ENCODE results near the gene KIF16B. TPM values are rescaled to one million over a fixed set of nuclear protein-coding genes. Genes with fewer than 3 reads are reported as not detected.

Gene KIF16B
- total and polyA plus RNA-seq, 2 of the 8 experiments (the other 6 are each of a cell fraction or from before 2014, with no cell fraction given): 3.0 to 9.2 TPM

DNA sequence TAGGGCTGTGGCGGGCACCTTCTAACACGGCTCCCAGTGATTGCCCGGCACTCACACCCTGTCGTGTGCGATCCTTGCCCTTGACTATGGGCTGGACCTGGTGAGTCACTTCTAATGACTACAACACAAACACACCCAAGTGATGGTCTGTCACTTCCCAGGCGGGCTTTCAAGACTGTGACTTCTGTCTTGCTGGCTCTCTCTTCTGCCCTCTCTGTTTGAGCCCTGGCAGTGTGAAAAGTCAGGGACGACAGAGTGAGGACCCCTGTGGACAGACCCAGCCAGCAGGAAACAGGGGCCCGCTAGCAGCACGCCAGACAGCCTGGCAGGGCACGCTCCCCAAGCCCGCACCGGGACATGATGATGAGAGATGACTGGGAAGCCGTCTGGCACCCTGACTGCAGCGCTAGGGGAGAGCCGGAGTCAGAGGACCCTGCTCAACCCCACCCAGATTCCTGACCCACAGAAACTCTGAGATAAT is 43.0 kb downstream of the KIF16B start:
- no peak overlapping the region for H3K4me2 ChIP-seq (ENCODE audit: insufficient read depth in 1 of 2, low read depth in 2 of 2, low read length in 2 of 2)
- H2BK12ac ChIP-seq (ENCODE audit: low read depth, low read length): no peak overlapping the region
- H4K5ac ChIP-seq (ENCODE audit: insufficient read length, low read depth, low read length): no peak overlapping the region
- no peak overlapping the region for H2AK5ac ChIP-seq (ENCODE audit: low read depth, low read length)
- H3K18ac ChIP-seq (ENCODE audit: extremely low read depth, low read length): no peak overlapping the region; the same call in 1 of the 2 replicates
- H3K79me1 ChIP-seq (ENCODE audit: low read depth, low read length): no peaks in the 10 kb centered on the region
- H3K23me2 ChIP-seq (ENCODE audit: low read depth, low read length): no peaks in the 10 kb centered on the region
- H3K36me3 ChIP-seq (ENCODE audit: control insufficient read depth in 2 of 4, insufficient read depth in 4 of 4, low read length in 3 of 4): no peaks in the 10 kb centered on the region
- H3K4me1 ChIP-seq (replicated peaks in 1 of 4; ENCODE audit: control insufficient read depth in 3 of 4, insufficient read depth in 4 of 4, low read length in 3 of 4): peaks cover 0 to 10% (median 2%) of the 10 kb centered on the region in 4 experiments; a peak in 3 of 7 replicates
- no peak overlapping the region for H2BK120ac ChIP-seq (replicated peaks; ENCODE audit: low read depth, low read length)
- WGBS, 2 experiments (ENCODE audit: extremely low coverage in 1 of 2, insufficient coverage in 1 of 2, insufficient read length in 1 of 2, insufficient replicate concordance in 2 of 2, low coverage in 1 of 2, low lambda C conversion rate in 2 of 2, missing lambda C conversion rate in 1 of 2): 90% methylated on average over 15 of the region's 15 CpGs; no CpG with 5 or more reads in 1 of the 2 experiments
- H3K27me3 ChIP-seq (replicated peaks in 1 of 4; ENCODE audit: control insufficient read depth in 3 of 4, extremely low read depth in 1 of 4, insufficient read depth in 3 of 4, low read length in 3 of 4): no peaks in the 10 kb centered on the region
- peaks cover 0 to 2% of the 10 kb centered on the region in 2 experiments; a peak in 1 of 4 replicates for H3K79me2 ChIP-seq (ENCODE audit: control insufficient read depth in 1 of 2, insufficient read depth in 2 of 2, low read length in 2 of 2)
- H4K8ac ChIP-seq (ENCODE audit: extremely low read depth, insufficient read depth, low read length): 0 out of 2 replicates have a peak overlapping the region, but pooled peaks have one; percentile 12
- H3K4me3 ChIP-seq (ENCODE audit: extremely low read depth in 1 of 4, insufficient read depth in 2 of 4, low read depth in 3 of 4, low read length in 4 of 4): no peak overlapping the region
- no peaks in the 10 kb centered on the region for H3K9me3 ChIP-seq (ENCODE audit: insufficient read depth in 2 of 2, low read depth in 1 of 2, low read length in 1 of 2)
- no peak overlapping the region for H3K56ac ChIP-seq (replicated peaks; ENCODE audit: insufficient read length, low read depth, low read length)
- no peak overlapping the region for H2BK15ac ChIP-seq (ENCODE audit: low read length)
- H3K4ac ChIP-seq (replicated peaks; ENCODE audit: insufficient read length, low read depth, low read length): peak overlapping the region; percentile 19
- H3K23ac ChIP-seq (ENCODE audit: insufficient read length): no peak overlapping the region
- POLR2A ChIA-PET (ENCODE audit: partially characterized antibody): no interaction called here
- H2BK20ac ChIP-seq (ENCODE audit: low read length): no peak overlapping the region
- no peak for FAIRE-seq
- no peak for DNase-seq (ENCODE audit: low read depth in 1 of 2, low spot score in 2 of 2)
- H2AFZ ChIP-seq (ENCODE audit: low read length): no peak overlapping the region
- no peak overlapping the region for H3K27ac ChIP-seq (ENCODE audit: low read depth, low read length)
- no peak overlapping the region for H2BK5ac ChIP-seq (ENCODE audit: low read depth, low read length)
- CTCF ChIA-PET (ENCODE audit: partially characterized antibody): interaction anchor here (0.6 to 1.0 kb wide), 3 partner anchors 11 to 27 kb away, joined by 3 read pairs; no protein-coding TSS in a partner anchor
- no peak overlapping the region for H3K9ac ChIP-seq (replicated peaks in 1 of 4; ENCODE audit: extremely low read depth in 1 of 4, low read depth in 3 of 4, low read length in 3 of 4)
- no peaks in the 10 kb centered on the region for H4K20me1 ChIP-seq (replicated peaks in 1 of 2; ENCODE audit: control insufficient read depth in 1 of 2, insufficient read depth in 2 of 2, low read length in 2 of 2)
- H4K91ac ChIP-seq (replicated peaks; ENCODE audit: insufficient read length, low read length): no peak overlapping the region
- no peak overlapping the region for H3K14ac ChIP-seq (ENCODE audit: insufficient read length)
- no peak for TF ChIP-seq JUND (IDR thresholded peaks at IDR 0.05; ENCODE audit: low read length)

Measured in H1 (cell line).